Loucy (cell line): ENCODE measurements around the gene RTN4.
"Not testable (repeated sequence)": the region's sequence is repeated elsewhere in the genome, so short reads cannot be mapped to it uniquely, and the experiment has no call there.

ENCODE experiments used
- H2AFZ ChIP-seq: fragments of 200-600 bp; sonication (generic); 2 replicates; pipeline ENCODE4 v1.6.0; 2016; ENCODE audit warnings: antibody characterized with exemption, mild to moderate bottlenecking, low read length, moderate library complexity
- H3F3A ChIP-seq: fragments of 200-600 bp; 2 replicates; pipeline ENCODE4 v1.6.0; 2016; ENCODE audit warnings: antibody characterized with exemption, low read depth, mild to moderate bottlenecking
- H3K27me3 ChIP-seq: fragments of 200-600 bp; sonication (generic); 2 replicates; pipeline ENCODE4 v1.6.1; 2014; ENCODE audit warnings: low read length, mild to moderate bottlenecking; ENCODE audit not compliant: insufficient read depth, poor library complexity, severe bottlenecking
- H3K36me3 ChIP-seq: fragments of 200-600 bp; sonication (generic); 2 replicates; pipeline ENCODE4 v1.6.1; 2016; ENCODE audit warnings: low read length; ENCODE audit not compliant: insufficient read depth
- H3K4me1 ChIP-seq: fragments of 200-600 bp; sonication (generic); 2 replicates; pipeline ENCODE4 v1.5.1; 2014; ENCODE audit warnings: low read length, mild to moderate bottlenecking; ENCODE audit not compliant: insufficient read depth, poor library complexity, severe bottlenecking
- H3K4me2 ChIP-seq: fragments of 200-600 bp; sonication (generic); 2 replicates; pipeline ENCODE4 v1.6.0; 2014; ENCODE audit warnings: antibody characterized with exemption, low read length, low read depth, mild to moderate bottlenecking; ENCODE audit not compliant: poor library complexity, severe bottlenecking
- H3K4me3 ChIP-seq: fragments of 200-600 bp; sonication (generic); 2 replicates; pipeline ENCODE4 v1.5.1; 2014; ENCODE audit warnings: low read length, mild to moderate bottlenecking, mixed read lengths; ENCODE audit not compliant: poor library complexity, severe bottlenecking
- H3K79me2 ChIP-seq: fragments of 200-600 bp; sonication (generic); 2 replicates; pipeline ENCODE4 v1.6.1; 2014; ENCODE audit warnings: low read length; ENCODE audit not compliant: insufficient read depth
- H3K9ac ChIP-seq: fragments of 200-600 bp; sonication (generic); 2 replicates; pipeline ENCODE4 v1.6.0; 2014; ENCODE audit warnings: mild to moderate bottlenecking, low read depth, low read length, moderate library complexity; ENCODE audit not compliant: poor library complexity, severe bottlenecking
- H3K9me2 ChIP-seq: fragments of 200-600 bp; sonication (generic); replicated peaks from 2 replicates; pipeline ENCODE4 v1.6.1; 2016; ENCODE audit warnings: low read depth, low read length, mixed read lengths
- H3K9me3 ChIP-seq: fragments of 200-600 bp; sonication (generic); 2 replicates; pipeline ENCODE4 v1.6.1; 2014; ENCODE audit warnings: mild to moderate bottlenecking, antibody characterized with exemption, low read length, low read depth; ENCODE audit not compliant: insufficient read depth
- H4K20me1 ChIP-seq: fragments of 200-600 bp; sonication (generic); 2 replicates; pipeline ENCODE4 v1.6.0; 2014; ENCODE audit warnings: antibody characterized with exemption, low read length, mild to moderate bottlenecking; ENCODE audit not compliant: insufficient read depth, poor library complexity, severe bottlenecking
- EZH2phosphoT487 ChIP-seq: fragments of 200-600 bp; IDR thresholded peaks from 2 replicates; pipeline ENCODE4 v1.6.1; 2018; ENCODE audit warnings: antibody characterized with exemption, mild to moderate bottlenecking, moderate library complexity, borderline replicate concordance
- TF ChIP-seq, protein P1 (sequence below): fragments of 200-600 bp; sonication (generic); conservative IDR thresholded peaks from 2 replicates; pipeline ENCODE4 v1.5.1; 2014; ENCODE audit warnings: mild to moderate bottlenecking, antibody characterized with exemption, low read length

The RTN4 gene

DNA sequence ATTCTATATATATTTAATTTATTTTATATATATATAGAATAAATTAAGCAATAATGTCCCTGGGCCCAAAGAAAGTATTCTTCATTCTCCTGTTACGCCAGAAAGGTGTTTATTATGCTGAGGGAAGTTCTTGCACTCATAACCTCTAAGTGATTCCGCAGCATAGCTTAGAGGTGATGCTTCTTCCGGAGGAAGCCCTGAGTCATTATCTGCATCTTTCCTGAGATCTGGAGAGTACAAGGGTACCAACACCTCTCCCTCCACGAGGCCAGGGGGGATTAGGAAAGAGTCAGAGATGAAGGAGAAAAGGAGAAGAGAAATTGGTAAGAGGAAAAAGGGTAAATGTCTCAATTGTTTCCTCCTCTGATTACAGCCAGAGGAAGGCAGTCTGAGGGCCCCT is 43.1 kb upstream of the RTN4 start:
- H3K27me3 ChIP-seq, result no peaks in the 10 kb centered on the region
- no peaks in the 10 kb centered on the region for H3K9me3 ChIP-seq
- no peaks in the 10 kb centered on the region for H3F3A ChIP-seq
- no peak for TF ChIP-seq EZH2phosphoT487
- H3K36me3 ChIP-seq, result no peaks in the 10 kb centered on the region
- H3K9ac ChIP-seq, result no peak overlapping the region
- H3K9me2 ChIP-seq, result no peaks in the 10 kb centered on the region
- H3K4me3 ChIP-seq, result no peak overlapping the region
- no peak overlapping the region for H3K4me2 ChIP-seq
- no peaks in the 10 kb centered on the region for H3K79me2 ChIP-seq
- no peaks in the 10 kb centered on the region for H4K20me1 ChIP-seq
- peak overlapping the region; percentile 60; the same call in 1 of the 2 replicates for H2AFZ ChIP-seq
- no peaks in the 10 kb centered on the region for H3K4me1 ChIP-seq

DNA sequence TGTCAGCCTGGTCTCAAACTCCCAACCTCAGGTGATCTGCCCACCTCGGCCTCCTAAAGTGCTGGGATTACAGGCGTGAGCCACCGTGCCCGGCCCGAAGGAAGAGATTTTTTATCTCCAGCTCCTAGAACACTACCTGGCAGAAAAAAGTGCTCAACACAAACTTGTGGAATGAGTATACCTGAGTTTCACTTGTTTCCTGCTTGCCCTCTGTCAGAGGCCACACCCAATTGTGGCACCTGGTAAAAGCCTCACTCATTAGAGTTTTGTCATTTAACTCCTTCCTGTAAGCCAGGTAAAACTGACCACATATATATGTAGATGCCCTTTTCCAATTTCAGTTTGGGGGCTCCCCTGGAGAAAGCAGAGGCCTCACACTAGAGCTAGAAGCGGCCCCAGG is 42.2 kb upstream of the RTN4 start:
- no peaks in the 10 kb centered on the region for H4K20me1 ChIP-seq
- no peak overlapping the region for H3K4me3 ChIP-seq
- no peaks in the 10 kb centered on the region for H3K9me3 ChIP-seq
- H2AFZ ChIP-seq, result no peak overlapping the region
- no peaks in the 10 kb centered on the region for H3K79me2 ChIP-seq
- H3K36me3 ChIP-seq, result no peaks in the 10 kb centered on the region
- TF ChIP-seq, protein P1, sequence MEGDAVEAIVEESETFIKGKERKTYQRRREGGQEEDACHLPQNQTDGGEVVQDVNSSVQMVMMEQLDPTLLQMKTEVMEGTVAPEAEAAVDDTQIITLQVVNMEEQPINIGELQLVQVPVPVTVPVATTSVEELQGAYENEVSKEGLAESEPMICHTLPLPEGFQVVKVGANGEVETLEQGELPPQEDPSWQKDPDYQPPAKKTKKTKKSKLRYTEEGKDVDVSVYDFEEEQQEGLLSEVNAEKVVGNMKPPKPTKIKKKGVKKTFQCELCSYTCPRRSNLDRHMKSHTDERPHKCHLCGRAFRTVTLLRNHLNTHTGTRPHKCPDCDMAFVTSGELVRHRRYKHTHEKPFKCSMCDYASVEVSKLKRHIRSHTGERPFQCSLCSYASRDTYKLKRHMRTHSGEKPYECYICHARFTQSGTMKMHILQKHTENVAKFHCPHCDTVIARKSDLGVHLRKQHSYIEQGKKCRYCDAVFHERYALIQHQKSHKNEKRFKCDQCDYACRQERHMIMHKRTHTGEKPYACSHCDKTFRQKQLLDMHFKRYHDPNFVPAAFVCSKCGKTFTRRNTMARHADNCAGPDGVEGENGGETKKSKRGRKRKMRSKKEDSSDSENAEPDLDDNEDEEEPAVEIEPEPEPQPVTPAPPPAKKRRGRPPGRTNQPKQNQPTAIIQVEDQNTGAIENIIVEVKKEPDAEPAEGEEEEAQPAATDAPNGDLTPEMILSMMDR, result no peak
- no peak for TF ChIP-seq EZH2phosphoT487
- H3K4me2 ChIP-seq, result no peak overlapping the region
- H3K27me3 ChIP-seq, result no peaks in the 10 kb centered on the region
- no peaks in the 10 kb centered on the region for H3K9me2 ChIP-seq
- H3K9ac ChIP-seq, result no peak overlapping the region
- no peaks in the 10 kb centered on the region for H3F3A ChIP-seq
- no peaks in the 10 kb centered on the region for H3K4me1 ChIP-seq

DNA sequence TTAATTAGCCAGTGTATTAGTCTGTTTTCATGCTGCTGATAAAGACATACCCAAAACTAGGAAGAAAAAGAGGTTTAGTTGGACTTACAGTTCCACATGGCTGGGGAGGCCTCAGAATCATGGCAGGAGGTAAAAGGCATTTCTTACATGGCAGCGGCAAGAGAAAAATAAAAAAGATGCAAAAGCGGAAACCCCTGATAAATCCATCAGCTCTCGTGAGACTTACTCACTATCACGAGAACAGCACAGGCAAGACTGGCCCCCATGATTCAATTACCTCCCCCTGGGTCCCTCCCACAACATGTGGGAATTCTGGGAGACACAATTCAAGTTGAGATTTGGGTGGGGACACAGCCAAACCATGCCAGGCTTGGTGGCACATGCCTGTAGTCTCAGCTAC is 41.4 kb upstream of the RTN4 start:
- H3K4me2 ChIP-seq, H3K4me1 ChIP-seq, H3K79me2 ChIP-seq, H3K36me3 ChIP-seq, H3F3A ChIP-seq, H3K9me2 ChIP-seq, H2AFZ ChIP-seq, H4K20me1 ChIP-seq, H3K9me3 ChIP-seq, H3K9ac ChIP-seq, H3K4me3 ChIP-seq, H3K27me3 ChIP-seq: not testable (repeated sequence)

DNA sequence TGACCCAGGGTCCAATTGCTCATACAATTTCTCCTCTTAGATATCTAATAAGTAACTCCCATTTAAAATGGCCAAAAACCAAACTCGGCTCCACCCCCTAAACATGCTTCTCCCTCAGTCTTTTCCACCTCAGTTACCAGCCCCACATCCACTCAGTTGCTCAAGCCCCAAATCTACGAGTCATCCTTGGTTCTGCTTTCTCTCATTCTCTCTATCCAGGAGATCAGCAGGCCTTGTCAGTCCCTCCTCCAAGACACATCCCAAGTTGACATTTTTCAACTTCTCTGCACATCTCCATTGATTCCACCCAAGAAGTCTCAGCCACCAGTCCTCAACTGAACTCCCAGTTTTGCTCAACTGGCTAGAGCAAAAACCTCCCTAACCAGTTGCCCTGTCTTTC is 40.5 kb upstream of the RTN4 start:
- no peaks in the 10 kb centered on the region for H3K4me1 ChIP-seq
- no peaks in the 10 kb centered on the region for H3K9me2 ChIP-seq
- H3K4me2 ChIP-seq, result no peak overlapping the region

More for the DNA sequence above, 40.5 kb upstream of the RTN4 start:
- no peaks in the 10 kb centered on the region for H3K9me3 ChIP-seq
- H3K4me3 ChIP-seq, result no peak overlapping the region
- no peak overlapping the region for H3K9ac ChIP-seq
- H2AFZ ChIP-seq, result no peak overlapping the region
- TF ChIP-seq, protein P1, result no peak
- TF ChIP-seq EZH2phosphoT487, result no peak
- H3K36me3 ChIP-seq, result no peaks in the 10 kb centered on the region
- no peaks in the 10 kb centered on the region for H4K20me1 ChIP-seq
- no peaks in the 10 kb centered on the region for H3F3A ChIP-seq
- no peaks in the 10 kb centered on the region for H3K79me2 ChIP-seq
- no peaks in the 10 kb centered on the region for H3K27me3 ChIP-seq
